ENCODE results near the gene MED27. TPM values are rescaled to one million over a fixed set of nuclear protein-coding genes. Genes with fewer than 3 reads are reported as not detected.

The MED27 gene
- total RNA-seq, 4 donors from 2014 or later, result 4.1 to 6.3 (median 5.7) TPM

DNA sequence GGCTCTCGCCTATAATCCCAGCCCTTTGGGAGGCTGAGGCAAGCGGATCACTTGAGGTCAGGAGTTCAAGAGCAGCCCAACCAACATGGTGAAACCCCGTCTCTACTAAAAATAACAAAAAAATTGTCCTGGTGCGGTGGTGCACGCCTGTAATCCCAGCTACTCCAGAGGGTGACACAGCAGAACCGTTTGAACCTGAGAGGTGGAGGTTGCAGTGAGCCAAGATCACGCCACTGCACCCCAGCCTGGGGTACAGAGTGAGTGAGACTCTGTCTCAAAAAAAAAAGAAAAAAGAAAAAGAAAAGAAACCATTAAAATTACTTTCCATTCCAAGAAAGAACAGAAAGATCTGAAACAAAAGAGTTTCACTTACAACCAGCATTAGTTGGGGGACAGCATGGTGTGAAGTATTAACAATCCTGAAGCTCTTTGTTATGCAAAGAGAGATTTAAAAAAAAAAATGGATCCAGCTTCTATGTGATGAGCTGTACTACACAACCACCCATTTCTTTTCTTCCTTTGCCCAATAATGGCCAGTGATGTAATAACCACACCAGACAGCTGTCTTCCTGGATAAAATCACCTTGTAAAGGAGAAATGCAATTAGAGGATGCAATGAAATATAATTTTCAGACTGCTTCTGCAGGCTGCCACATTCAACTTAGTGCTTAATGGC, 76.9 kb downstream of the MED27 start:
- no peaks in the 10 kb centered on the region for H3K27me3 ChIP-seq
- TF ChIP-seq CTCF (IDR thresholded peaks at IDR 0.05), result no peak
- TF ChIP-seq POLR2A (IDR thresholded peaks at IDR 0.05), result no peak
- no peaks in the 10 kb centered on the region for H3K36me3 ChIP-seq
- no peaks in the 10 kb centered on the region for H3K4me1 ChIP-seq
- H3K9me3 ChIP-seq, result no peaks in the 10 kb centered on the region
- H3K27ac ChIP-seq, result no peak overlapping the region
- no peak for DNase-seq
- H3K4me3 ChIP-seq, result no peak overlapping the region

- Histone ChIP-seq H3K4me1 (no peaks in the 10 kb centered on the region), H3K9me3 (no peaks in the 10 kb centered on the region), H3K27me3 (no peaks in the 10 kb centered on the region), H3K36me3 (no peaks in the 10 kb centered on the region), H3K4me3 (no peak overlapping the region), H3K27ac (no peak overlapping the region)
- TF ChIP-seq POLR2A (IDR thresholded peaks at IDR 0.05), result no peak
- TF ChIP-seq CTCF (IDR thresholded peaks at IDR 0.05), result no peak
- no peak for DNase-seq
Measured at GRCh38 chr9:132001567-132001966, 78.1 kb downstream of the MED27 start.

DNA sequence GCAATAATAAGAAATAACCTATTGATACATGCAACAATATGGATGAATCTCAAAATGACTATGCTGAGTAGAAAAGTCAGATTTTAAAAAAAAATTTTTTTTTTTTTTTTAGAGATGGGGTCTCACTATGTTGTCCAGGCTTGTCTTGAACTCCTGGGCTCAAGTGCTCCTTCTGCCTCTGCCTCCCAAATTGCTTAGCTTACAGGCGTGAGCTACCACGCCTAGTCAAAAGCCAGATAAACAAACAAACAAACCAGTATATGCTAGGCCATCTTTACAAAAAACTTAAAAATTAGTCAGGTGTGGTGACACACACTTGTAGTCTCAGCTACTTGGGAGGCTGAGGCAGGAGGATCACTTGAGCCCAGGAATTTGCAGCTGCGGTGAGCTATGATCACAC, 79.0 kb downstream of the MED27 start:
- no peaks in the 10 kb centered on the region for H3K36me3 ChIP-seq

GRCh38 chr9:131999692-132000551, 79.7 kb downstream of the MED27 start:
- Histone ChIP-seq H3K9me3 (no peaks in the 10 kb centered on the region), H3K4me3 (no peak overlapping the region), H3K4me1 (no peaks in the 10 kb centered on the region), H3K36me3 (no peaks in the 10 kb centered on the region), H3K27me3 (no peaks in the 10 kb centered on the region), H3K27ac (no peak overlapping the region)
- DNase-seq, result no peak
- TF ChIP-seq POLR2A (IDR thresholded peaks at IDR 0.05) (no peak), CTCF (IDR thresholded peaks at IDR 0.05) (no peak)

More for the DNA sequence above, 79.0 kb downstream of the MED27 start:
- Histone ChIP-seq H3K4me3 (no peak overlapping the region), H3K27me3 (no peaks in the 10 kb centered on the region), H3K9me3 (no peaks in the 10 kb centered on the region), H3K27ac (no peak overlapping the region), H3K4me1 (no peaks in the 10 kb centered on the region)
- no peak for TF ChIP-seq POLR2A (IDR thresholded peaks at IDR 0.05)
- no peak for TF ChIP-seq CTCF (IDR thresholded peaks at IDR 0.05)
- DNase-seq, result no peak

DNA sequence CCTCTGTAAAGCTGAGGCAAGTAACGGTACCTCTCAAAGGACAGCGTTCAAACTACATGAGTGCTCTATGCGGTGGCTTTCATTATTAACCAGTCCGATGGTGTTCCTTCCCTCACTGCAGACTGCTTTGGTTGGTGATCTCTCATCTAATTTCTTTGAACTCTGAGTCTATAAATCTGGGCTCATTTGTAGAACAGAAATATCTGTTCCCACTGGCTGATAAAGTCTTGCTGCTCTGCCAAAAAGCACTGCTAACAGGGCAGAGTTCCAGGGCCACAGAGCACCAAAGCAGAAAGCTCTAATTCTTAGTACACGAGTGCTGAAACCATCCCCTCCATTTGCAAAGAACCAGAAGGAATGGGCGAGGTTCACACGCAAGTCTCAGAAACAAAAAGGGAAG, 81.9 kb downstream of the MED27 start:
- Histone ChIP-seq H3K27ac (no peak overlapping the region), H3K27me3 (no peaks in the 10 kb centered on the region), H3K4me3 (no peak overlapping the region), H3K9me3 (no peaks in the 10 kb centered on the region), H3K36me3 (no peaks in the 10 kb centered on the region), H3K4me1 (no peaks in the 10 kb centered on the region)
- DNase-seq, result no peak
- TF ChIP-seq CTCF (IDR thresholded peaks at IDR 0.05), result no peak
- no peak for TF ChIP-seq POLR2A (IDR thresholded peaks at IDR 0.05)
